Panc1 (cell line): Measurements from ENCODE around the gene MOSMO. TPM values are rescaled to one million over a fixed set of nuclear protein-coding genes. Genes with fewer than 3 reads are reported as not detected.

Experiments used
- ATAC-seq: fragments of 200-7000 bp; cut with Tn5 transposase; 2 replicates; pipeline ENCODE4 v1.9.1; 2020; ENCODE audit warnings: mild to moderate bottlenecking, moderate library complexity
- BruUV-seq: library from RNA; stranded (reverse); fragments of 400-500 nt; replicated peaks from 2 replicates; lab custom pipeline; 2021; lab: Mats Ljungman, UMichigan
- CTCF ChIA-PET: fragments of 300-600 bp; sonication (Branson Sonifier 250); formaldehyde crosslinking; loops from one replicate; lab custom pipeline; 2022; ENCODE audit warnings: antibody characterized with exemption; lab: Charles Lee
- POLR2A ChIA-PET: fragments of 300-600 bp; sonication (Branson Sonifier 250); formaldehyde crosslinking; loops from one replicate; lab custom pipeline; 2022; ENCODE audit warnings: antibody characterized with exemption; lab: Charles Lee
- DNase-seq: peaks from one replicate; pipeline ENCODE4 v3.0.0-alpha.2; 2010; ENCODE audit warnings: low read depth, low spot score
- H3K27ac ChIP-seq: 2 replicates; pipeline ENCODE4 v1.5.1; 2011; ENCODE audit warnings: mild to moderate bottlenecking, low read length, inconsistent platforms
- H3K27me3 ChIP-seq: fragments of 200-500 bp; sonication (Bioruptor generic); 2 replicates; pipeline ENCODE4 v1.6.0; 2014; ENCODE audit warnings: low read length, inconsistent platforms; ENCODE audit not compliant: control insufficient read depth, insufficient read depth
- H3K36me3 ChIP-seq: fragments of 200-500 bp; sonication (Bioruptor generic); 2 replicates; pipeline ENCODE4 v1.5.1; 2014; ENCODE audit warnings: inconsistent platforms, mild to moderate bottlenecking, low read length, moderate library complexity; ENCODE audit not compliant: control insufficient read depth, insufficient read depth
- H3K4me1 ChIP-seq: 2 replicates; pipeline ENCODE4 v1.5.1; 2011; ENCODE audit warnings: inconsistent platforms, mild to moderate bottlenecking, low read length, moderate library complexity; ENCODE audit not compliant: control insufficient read depth, insufficient read depth
- H3K4me3 ChIP-seq, 2 experiments: 2 replicates each; pipeline ENCODE4 v1.5.1; 2011 to 2012; ENCODE audit warnings: low read depth in 2 of 2, low read length in 2 of 2, mild to moderate bottlenecking in 2 of 2, inconsistent platforms in 1 of 2, moderate library complexity in 1 of 2
- H3K9me3 ChIP-seq: fragments of 200-500 bp; sonication (Bioruptor generic); 2 replicates; pipeline ENCODE4 v1.5.1; 2014; ENCODE audit warnings: low read depth, mild to moderate bottlenecking, inconsistent platforms, low read length, moderate library complexity; ENCODE audit not compliant: control insufficient read depth, insufficient read depth
- POLR2AphosphoS5 ChIP-seq: IDR thresholded peaks from 2 replicates; pipeline ENCODE4 v1.6.1; 2012; ENCODE audit warnings: mild to moderate bottlenecking, low read depth, low read length, moderate library complexity
- SIN3A ChIP-seq: IDR thresholded peaks from 2 replicates; pipeline ENCODE4 v1.6.1; 2012; ENCODE audit warnings: low read depth, mild to moderate bottlenecking, low read length, moderate library complexity, borderline replicate concordance; ENCODE audit not compliant: insufficient read depth
- TCF7L2 ChIP-seq: IDR thresholded peaks from 2 replicates; pipeline ENCODE4 v1.6.1; 2011; ENCODE audit warnings: mild to moderate bottlenecking, low read depth, low read length, inconsistent platforms
- in situ Hi-C: cut with HindIII; loops from 2 replicates; pipeline ENCODE4 v1.10.0; 2016; ENCODE audit warnings: low sequenced_read_pairs, low pct_unique_long_range_greater_than_20kb
- intact Hi-C: fragments of 100-400 bp; cut with micrococcal nuclease; formaldehyde crosslinking; loops from one replicate; pipeline ENCODE4 v1.10.0; 2022; ENCODE audit not compliant: unreplicated experiment
- total RNA-seq: library from RNA; stranded (reverse); gene quantifications from one replicate; pipeline ENCODE4 v1.2.1, GENCODE V29; 2021; ENCODE audit not compliant: unreplicated experiment
- TF ChIP-seq, protein P1 (sequence below): fragments of 450-650 bp; IDR thresholded peaks from 2 replicates; pipeline ENCODE4 v1.5.1; 2017; ENCODE audit warnings: mild to moderate bottlenecking
- TF ChIP-seq, protein P2 (sequence below), 2 experiments: IDR thresholded peaks; 2 replicates each; pipeline ENCODE4 v1.6.1; 2011 to 2012; ENCODE audit warnings: low read depth in 2 of 2, control low read depth in 1 of 2, low read length in 1 of 2, mild to moderate bottlenecking in 1 of 2, moderate library complexity in 1 of 2; ENCODE audit not compliant: insufficient read depth in 1 of 2

The MOSMO gene
- total RNA-seq, 1 experiment from 2014 or later: 20.6 TPM

DNA sequence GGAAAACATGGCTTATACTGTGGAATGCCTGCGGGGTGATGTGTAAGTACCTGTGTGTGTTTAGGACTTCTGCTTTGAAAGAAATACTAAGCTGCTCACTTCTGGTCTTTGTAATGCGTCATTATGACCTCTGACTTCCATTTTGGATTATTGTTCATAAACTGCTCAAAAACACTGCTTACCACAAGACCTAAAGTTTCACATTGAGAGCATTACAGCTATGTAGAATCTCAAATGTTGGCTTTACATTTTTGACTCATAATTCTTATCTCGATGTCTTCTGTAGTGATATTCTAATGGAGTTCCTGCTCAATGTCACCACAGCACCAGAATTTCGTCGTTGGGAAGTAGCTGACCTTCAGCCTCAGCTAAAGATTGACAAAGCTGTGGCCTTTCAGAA, 45.4 kb upstream of the MOSMO start:
- ChIA-PET CTCF (no interaction called here), POLR2A (no interaction called here)
- in situ Hi-C loops: no loop called here

DNA sequence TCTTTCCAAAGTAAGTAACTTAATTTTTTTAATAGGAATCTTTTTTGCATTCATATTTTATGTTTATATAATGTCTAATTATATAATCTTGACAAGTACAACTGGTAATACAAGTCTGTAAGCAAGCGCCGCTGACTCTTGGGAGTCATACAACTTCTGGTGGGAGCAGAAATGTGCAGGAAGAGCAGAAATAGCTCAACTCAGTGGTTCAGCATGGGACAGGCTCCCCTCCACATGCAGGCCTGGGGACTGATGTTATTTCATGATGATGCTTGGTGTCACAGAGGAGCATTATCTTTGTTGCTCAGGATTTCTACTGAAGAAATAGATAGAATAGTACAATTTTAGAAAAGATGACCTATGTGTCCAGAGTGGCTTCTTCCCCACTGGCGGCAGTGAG, 44.0 kb upstream of the MOSMO start:
- no peaks in the 10 kb centered on the region for H3K9me3 ChIP-seq
- no peak overlapping the region for H3K27ac ChIP-seq
- peaks cover 67% of the 10 kb centered on the region for H3K36me3 ChIP-seq
- H3K4me1 ChIP-seq: no peaks in the 10 kb centered on the region
- intact Hi-C loops (no loop called here), in situ Hi-C loops (no loop called here)
- no peak overlapping the region for H3K4me3 ChIP-seq
- no peaks in the 10 kb centered on the region for H3K27me3 ChIP-seq
- ATAC-seq (no peak), DNase-seq (no peak)
- no TSS peak for BruUV-seq
- POLR2A ChIA-PET: no interaction called here
- CTCF ChIA-PET: no interaction called here
- TF ChIP-seq SIN3A (no peak), TCF7L2 (no peak), POLR2AphosphoS5 (no peak)
- TF ChIP-seq, protein P1, sequence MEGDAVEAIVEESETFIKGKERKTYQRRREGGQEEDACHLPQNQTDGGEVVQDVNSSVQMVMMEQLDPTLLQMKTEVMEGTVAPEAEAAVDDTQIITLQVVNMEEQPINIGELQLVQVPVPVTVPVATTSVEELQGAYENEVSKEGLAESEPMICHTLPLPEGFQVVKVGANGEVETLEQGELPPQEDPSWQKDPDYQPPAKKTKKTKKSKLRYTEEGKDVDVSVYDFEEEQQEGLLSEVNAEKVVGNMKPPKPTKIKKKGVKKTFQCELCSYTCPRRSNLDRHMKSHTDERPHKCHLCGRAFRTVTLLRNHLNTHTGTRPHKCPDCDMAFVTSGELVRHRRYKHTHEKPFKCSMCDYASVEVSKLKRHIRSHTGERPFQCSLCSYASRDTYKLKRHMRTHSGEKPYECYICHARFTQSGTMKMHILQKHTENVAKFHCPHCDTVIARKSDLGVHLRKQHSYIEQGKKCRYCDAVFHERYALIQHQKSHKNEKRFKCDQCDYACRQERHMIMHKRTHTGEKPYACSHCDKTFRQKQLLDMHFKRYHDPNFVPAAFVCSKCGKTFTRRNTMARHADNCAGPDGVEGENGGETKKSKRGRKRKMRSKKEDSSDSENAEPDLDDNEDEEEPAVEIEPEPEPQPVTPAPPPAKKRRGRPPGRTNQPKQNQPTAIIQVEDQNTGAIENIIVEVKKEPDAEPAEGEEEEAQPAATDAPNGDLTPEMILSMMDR: no peak
- TF ChIP-seq, protein P2, sequence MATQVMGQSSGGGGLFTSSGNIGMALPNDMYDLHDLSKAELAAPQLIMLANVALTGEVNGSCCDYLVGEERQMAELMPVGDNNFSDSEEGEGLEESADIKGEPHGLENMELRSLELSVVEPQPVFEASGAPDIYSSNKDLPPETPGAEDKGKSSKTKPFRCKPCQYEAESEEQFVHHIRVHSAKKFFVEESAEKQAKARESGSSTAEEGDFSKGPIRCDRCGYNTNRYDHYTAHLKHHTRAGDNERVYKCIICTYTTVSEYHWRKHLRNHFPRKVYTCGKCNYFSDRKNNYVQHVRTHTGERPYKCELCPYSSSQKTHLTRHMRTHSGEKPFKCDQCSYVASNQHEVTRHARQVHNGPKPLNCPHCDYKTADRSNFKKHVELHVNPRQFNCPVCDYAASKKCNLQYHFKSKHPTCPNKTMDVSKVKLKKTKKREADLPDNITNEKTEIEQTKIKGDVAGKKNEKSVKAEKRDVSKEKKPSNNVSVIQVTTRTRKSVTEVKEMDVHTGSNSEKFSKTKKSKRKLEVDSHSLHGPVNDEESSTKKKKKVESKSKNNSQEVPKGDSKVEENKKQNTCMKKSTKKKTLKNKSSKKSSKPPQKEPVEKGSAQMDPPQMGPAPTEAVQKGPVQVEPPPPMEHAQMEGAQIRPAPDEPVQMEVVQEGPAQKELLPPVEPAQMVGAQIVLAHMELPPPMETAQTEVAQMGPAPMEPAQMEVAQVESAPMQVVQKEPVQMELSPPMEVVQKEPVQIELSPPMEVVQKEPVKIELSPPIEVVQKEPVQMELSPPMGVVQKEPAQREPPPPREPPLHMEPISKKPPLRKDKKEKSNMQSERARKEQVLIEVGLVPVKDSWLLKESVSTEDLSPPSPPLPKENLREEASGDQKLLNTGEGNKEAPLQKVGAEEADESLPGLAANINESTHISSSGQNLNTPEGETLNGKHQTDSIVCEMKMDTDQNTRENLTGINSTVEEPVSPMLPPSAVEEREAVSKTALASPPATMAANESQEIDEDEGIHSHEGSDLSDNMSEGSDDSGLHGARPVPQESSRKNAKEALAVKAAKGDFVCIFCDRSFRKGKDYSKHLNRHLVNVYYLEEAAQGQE (IDR thresholded peaks at IDR 0.05; ENCODE audit: insufficient read depth in 1 of 2, low read depth in 2 of 2, low read length in 1 of 2): no peak

More for the DNA sequence above, 45.4 kb upstream of the MOSMO start:
- Histone ChIP-seq H3K27ac (no peak overlapping the region), H3K4me1 (no peaks in the 10 kb centered on the region), H3K36me3 (peaks cover 71% of the 10 kb centered on the region), H3K9me3 (no peaks in the 10 kb centered on the region), H3K4me3 (no peak overlapping the region), H3K27me3 (no peaks in the 10 kb centered on the region)
- TF ChIP-seq, protein P2 (IDR thresholded peaks at IDR 0.05; ENCODE audit: insufficient read depth in 1 of 2, low read depth in 2 of 2, low read length in 1 of 2): no peak
- TF ChIP-seq SIN3A (no peak), POLR2AphosphoS5 (no peak), TCF7L2 (no peak)
- TF ChIP-seq, protein P1: no peak
- intact Hi-C loops: no loop called here
- BruUV-seq: no TSS peak
- ATAC-seq (no peak), DNase-seq (no peak)
